GM23248 (cell line): ENCODE measurements around the gene TRIO. TPM values are rescaled to one million over a fixed set of nuclear protein-coding genes. Genes with fewer than 3 reads are reported as not detected.

Source experiments
- DNase-seq: peaks from one replicate; pipeline ENCODE4 v3.0.0-alpha.2; 2015
- H2AFZ ChIP-seq: fragments of 200-600 bp; sonication (generic); 2 replicates; pipeline ENCODE4 v1.6.1; 2016; ENCODE audit warnings: antibody characterized with exemption
- H3F3A ChIP-seq: fragments of 200-600 bp; sonication (generic); 2 replicates; pipeline ENCODE4 v1.6.1; 2016; ENCODE audit warnings: mild to moderate bottlenecking, antibody characterized with exemption, mixed run types; ENCODE audit not compliant: insufficient read depth
- H3K27ac ChIP-seq: fragments of 200-600 bp; sonication (generic); 2 replicates; pipeline ENCODE4 v1.5.1; 2016; ENCODE audit warnings: mild to moderate bottlenecking
- H3K27me3 ChIP-seq: fragments of 200-600 bp; sonication (generic); replicated peaks from 2 replicates; pipeline ENCODE4 v1.6.1; 2016; ENCODE audit warnings: mild to moderate bottlenecking; ENCODE audit not compliant: insufficient read depth
- H3K36me3 ChIP-seq: fragments of 200-600 bp; sonication (generic); 2 replicates; pipeline ENCODE4 v1.6.1; 2016; ENCODE audit warnings: low read depth, mild to moderate bottlenecking
- H3K4me1 ChIP-seq: fragments of 200-600 bp; sonication (generic); 2 replicates; pipeline ENCODE4 v1.6.1; 2016; ENCODE audit warnings: mild to moderate bottlenecking; ENCODE audit not compliant: insufficient read depth
- H3K4me2 ChIP-seq: fragments of 200-600 bp; sonication (generic); one replicate; pipeline ENCODE4 v1.6.1; 2016; ENCODE audit warnings: mild to moderate bottlenecking; ENCODE audit not compliant: unreplicated experiment
- H3K4me3 ChIP-seq: fragments of 200-600 bp; sonication (generic); 2 replicates; pipeline ENCODE4 v1.5.1; 2016; ENCODE audit warnings: mild to moderate bottlenecking
- H3K79me2 ChIP-seq: fragments of 200-600 bp; sonication (generic); 2 replicates; pipeline ENCODE4 v1.6.1; 2016; ENCODE audit warnings: mild to moderate bottlenecking; ENCODE audit not compliant: insufficient read depth
- H3K9ac ChIP-seq: fragments of 200-600 bp; sonication (generic); 2 replicates; pipeline ENCODE4 v1.6.1; 2016; ENCODE audit warnings: mild to moderate bottlenecking
- H3K9me2 ChIP-seq: fragments of 200-600 bp; sonication (generic); 2 replicates; pipeline ENCODE4 v1.6.1; 2016; ENCODE audit warnings: mixed run types, mild to moderate bottlenecking, moderate library complexity; ENCODE audit not compliant: insufficient read depth
- H3K9me3 ChIP-seq: fragments of 200-600 bp; sonication (generic); one replicate; pipeline ENCODE4 v1.6.1; 2017; ENCODE audit warnings: low read depth
- H4K20me1 ChIP-seq: fragments of 200-600 bp; sonication (generic); 2 replicates; pipeline ENCODE4 v1.6.0; 2016; ENCODE audit not compliant: insufficient read depth
- EZH2 ChIP-seq: fragments of 200-600 bp; sonication (generic); IDR thresholded peaks from 2 replicates; pipeline ENCODE4 v1.6.1; 2018; ENCODE audit warnings: antibody characterized with exemption, mild to moderate bottlenecking; ENCODE audit not compliant: insufficient read depth, poor library complexity, severe bottlenecking
- EZH2phosphoT487 ChIP-seq: fragments of 200-600 bp; sonication (generic); IDR thresholded peaks from 2 replicates; pipeline ENCODE4 v1.6.1; 2018; ENCODE audit warnings: antibody characterized with exemption, moderate library complexity, mild to moderate bottlenecking, low read depth; ENCODE audit not compliant: insufficient read depth
- WGBS, 2 experiments: methylation state at CpG; one replicate each; pipeline ENCODE4 v1.1.6; 2015 to 2017; ENCODE audit warnings: low lambda C conversion rate in 2 of 2, low coverage in 1 of 2; ENCODE audit errors: missing lambda C conversion rate in 2 of 2; 5-methylcytosine and 5-hydroxymethylcytosine counted together
- in situ Hi-C: fragments of 300-500 bp; cut with MboI; formaldehyde crosslinking; loops from 2 replicates; pipeline ENCODE4 v1.15.0; 2020
- polyA plus RNA-seq: library from polyadenylated mRNA; unstranded; fragments of >200 nt; fragmentation: Nextera tagmentation; extraction: Ambion mirVana; gene quantifications from 2 replicates; pipeline ENCODE4 v1.2.1, GENCODE V29; 2016
- total RNA-seq: library from RNA; depleted of rRNA; stranded (reverse); fragments of >200 nt; shearing (Covaris generic); gene quantifications from 2 replicates; pipeline ENCODE4 v1.2.3, GENCODE V29; 2014

Gene TRIO
- total and polyA plus RNA-seq, 2 experiments from 2014 or later = 28.1 to 198 TPM

DNA sequence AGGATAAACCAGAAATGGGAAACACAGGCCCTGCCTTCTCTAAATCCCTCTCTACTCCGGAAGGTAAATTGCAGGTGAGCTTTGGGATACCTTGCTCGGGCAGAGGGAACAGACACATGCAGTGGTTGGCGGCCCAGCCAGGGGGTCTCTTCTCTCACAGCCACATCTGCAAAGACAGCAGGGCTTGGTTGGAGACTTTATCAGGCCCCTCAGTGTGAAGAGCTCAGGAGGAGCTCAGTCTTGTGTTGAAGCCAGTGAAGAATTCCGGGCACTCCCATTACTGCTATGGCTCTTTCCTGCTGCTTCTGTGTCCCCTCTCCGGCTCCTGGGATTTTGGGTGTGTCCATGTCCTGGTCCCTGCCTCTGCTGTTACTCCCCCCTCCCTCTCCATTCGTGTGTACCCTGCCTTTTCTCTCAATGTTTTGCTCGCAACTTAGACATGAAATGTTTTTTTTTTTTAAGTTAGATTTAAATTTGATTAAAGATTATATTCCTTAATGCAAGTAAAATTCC lies 99.8 kb downstream of the TRIO start:
- DNase-seq = no peak
- in situ Hi-C loops = no loop called here
- Histone ChIP-seq H3K4me3 (no peak overlapping the region), H3K9me3 (no peaks in the 10 kb centered on the region), H3K36me3 (no peaks in the 10 kb centered on the region), H3K27me3 (no peaks in the 10 kb centered on the region), H3K27ac (peak overlapping the region; percentile 15), H3F3A (peaks cover 85% of the 10 kb centered on the region), H3K9ac (no peak overlapping the region), H3K4me2 (no peak overlapping the region), H2AFZ (no peak overlapping the region), H3K79me2 (peaks cover 100% of the 10 kb centered on the region), H3K9me2 (no peaks in the 10 kb centered on the region), H4K20me1 (peaks cover 42% of the 10 kb centered on the region), H3K4me1 (peaks cover 62% of the 10 kb centered on the region)
- 78 to 90% methylated on average over 7 of the region's 7 CpGs for WGBS, 2 experiments
- TF ChIP-seq EZH2 (no peak), EZH2phosphoT487 (no peak)

DNA sequence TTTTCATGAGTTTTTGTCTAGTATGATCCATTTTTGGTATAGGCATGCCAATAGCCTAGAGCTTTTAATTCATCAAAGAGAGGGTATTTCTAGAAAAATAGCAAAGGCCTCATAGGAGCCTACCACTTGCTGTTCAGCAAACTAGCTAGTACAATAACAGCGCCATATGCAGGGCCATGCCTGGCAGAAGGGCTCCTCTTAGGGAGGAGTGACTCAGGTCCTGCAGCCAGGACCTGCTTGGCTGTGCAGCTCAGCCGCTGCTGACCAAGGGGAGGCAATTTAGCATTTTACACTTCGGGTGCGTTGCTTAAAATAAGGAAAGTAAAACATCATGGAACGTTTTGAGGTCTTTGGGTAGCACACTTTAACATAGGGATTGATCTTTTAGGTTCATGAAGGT lies 100.6 kb downstream of the TRIO start:
- Histone ChIP-seq H3K27me3 (no peaks in the 10 kb centered on the region), H3K9ac (no peak overlapping the region), H3K36me3 (no peaks in the 10 kb centered on the region), H3K79me2 (peaks cover 100% of the 10 kb centered on the region), H3K9me3 (no peaks in the 10 kb centered on the region), H3K27ac (peak overlapping the region; percentile 15; the same call in 1 of the 2 replicates), H3K4me1 (peaks cover 53% of the 10 kb centered on the region), H2AFZ (no peak overlapping the region), H3K4me3 (no peak overlapping the region), H3K9me2 (no peaks in the 10 kb centered on the region), H4K20me1 (peaks cover 38% of the 10 kb centered on the region), H3F3A (peaks cover 80% of the 10 kb centered on the region), H3K4me2 (no peak overlapping the region)
- DNase-seq = peak; percentile 30
- in situ Hi-C loops = no loop called here
- TF ChIP-seq EZH2phosphoT487 = no peak
- TF ChIP-seq EZH2 = no peak
- 96 to 98% methylated on average over 5 of the region's 5 CpGs for WGBS, 2 experiments

DNA sequence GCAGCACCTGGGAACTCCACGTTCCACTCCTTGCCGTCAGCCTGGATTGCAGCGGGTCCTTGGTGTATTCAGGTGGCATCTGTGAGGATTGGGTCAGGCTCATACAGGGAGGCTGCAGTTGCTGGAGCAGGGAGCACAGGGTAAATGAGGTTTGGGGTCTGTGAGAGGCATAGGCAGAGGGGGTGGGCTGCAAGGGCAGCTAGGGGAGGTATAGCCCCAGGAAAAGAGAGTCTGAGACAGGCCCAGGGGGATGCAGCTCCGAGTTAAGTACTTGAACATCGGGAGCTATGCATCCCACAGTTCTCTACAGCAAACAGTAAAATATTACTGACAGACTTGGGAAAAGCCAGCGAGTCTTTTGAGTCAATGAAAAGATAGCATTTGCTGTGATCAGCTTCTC lies 101.6 kb downstream of the TRIO start:
- no peaks in the 10 kb centered on the region for H3K9me3 ChIP-seq
- 0 out of 2 replicates have a peak overlapping the region, but pooled peaks have one; percentile 7 for H3K27ac ChIP-seq
- H3K4me1 ChIP-seq = peaks cover 54% of the 10 kb centered on the region
- no peaks in the 10 kb centered on the region for H3K36me3 ChIP-seq
- peaks cover 34% of the 10 kb centered on the region for H4K20me1 ChIP-seq
- no peak for DNase-seq
- no peak overlapping the region for H3K9ac ChIP-seq
- H3K4me3 ChIP-seq = no peak overlapping the region
- H3K79me2 ChIP-seq = peaks cover 100% of the 10 kb centered on the region
- TF ChIP-seq EZH2 (no peak), EZH2phosphoT487 (no peak)
- H3K4me2 ChIP-seq = no peak overlapping the region
- H2AFZ ChIP-seq = no peak overlapping the region
- peaks cover 80% of the 10 kb centered on the region for H3F3A ChIP-seq
- WGBS, 2 experiments = 98 to 100% methylated on average over 6 of the region's 6 CpGs
- no peaks in the 10 kb centered on the region for H3K9me2 ChIP-seq
- in situ Hi-C loops = no loop called here
- no peaks in the 10 kb centered on the region for H3K27me3 ChIP-seq

DNA sequence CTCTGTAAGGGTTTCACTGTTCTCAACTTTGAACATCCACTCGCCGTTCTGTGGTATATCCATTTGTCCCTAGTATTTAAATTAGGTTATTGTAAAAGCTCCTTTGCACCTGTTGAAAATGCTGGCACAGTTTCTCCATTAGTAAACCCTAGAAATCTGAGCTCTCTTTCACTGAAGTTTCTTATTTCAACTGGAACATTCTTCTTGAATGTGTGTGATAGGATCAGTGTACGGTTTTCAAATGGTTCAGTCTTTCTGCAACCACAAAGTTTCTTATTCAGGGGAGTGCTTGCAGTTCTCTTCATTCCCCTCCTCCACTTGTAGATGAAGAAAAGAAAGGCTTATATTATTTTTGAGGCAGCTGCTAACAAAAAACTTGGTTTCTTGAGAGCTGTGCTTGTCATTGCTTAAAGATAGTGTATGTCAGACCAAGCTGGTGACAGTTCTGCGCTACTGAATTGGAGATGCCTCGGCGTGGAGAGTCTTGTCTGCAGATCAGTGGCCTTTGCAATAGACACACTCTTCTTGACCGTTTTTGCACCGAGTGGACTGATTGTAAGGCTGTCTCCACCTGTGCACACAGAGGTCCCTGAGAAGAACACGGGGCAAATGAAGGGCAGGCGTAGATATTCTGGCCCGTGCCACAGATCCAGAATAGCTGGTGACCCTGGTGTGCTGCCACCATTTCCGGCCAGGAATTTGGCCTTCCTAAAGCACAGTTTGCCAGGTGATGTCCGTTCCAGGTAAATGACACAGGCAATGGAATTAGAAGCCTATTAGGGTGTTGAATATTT lies 102.2 kb downstream of the TRIO start:
- Histone ChIP-seq H3K9me2 (no peaks in the 10 kb centered on the region), H3K4me1 (peaks cover 54% of the 10 kb centered on the region), H3K4me3 (no peak overlapping the region), H3K27ac (no peak overlapping the region), H3K79me2 (peaks cover 100% of the 10 kb centered on the region), H2AFZ (no peak overlapping the region), H3K4me2 (no peak overlapping the region), H3K9me3 (no peaks in the 10 kb centered on the region), H4K20me1 (peaks cover 29% of the 10 kb centered on the region), H3K27me3 (no peaks in the 10 kb centered on the region), H3K36me3 (no peaks in the 10 kb centered on the region), H3F3A (peaks cover 80% of the 10 kb centered on the region), H3K9ac (no peak overlapping the region)
- in situ Hi-C loops = no loop called here
- WGBS, 2 experiments = 94% methylated on average over 13 of the region's 13 CpGs
- TF ChIP-seq EZH2phosphoT487 (no peak), EZH2 (no peak)
- DNase-seq = no peak
